Sigmoid colon (tissue), 4 donors: ENCODE measurements around the gene SIPA1L3.

Experiments
- EP300 ChIP-seq, 4 donors: sonication (generic); formaldehyde crosslinking; IDR thresholded peaks; one replicate each; pipeline ENCODE4 v1.6.1; 2017; ENCODE audit warnings: antibody characterized with exemption in 4 of 4
- POLR2AphosphoS5 ChIP-seq, 4 donors: sonication (generic); formaldehyde crosslinking; IDR thresholded peaks; one replicate each; pipeline ENCODE4 v1.6.1; 2017; ENCODE audit warnings: antibody characterized with exemption in 4 of 4
- TF ChIP-seq, protein P1 (sequence below), 4 experiments: fragments of 450-650 bp in 3 of 4; fragments of 200-600 bp in 1 of 4; IDR thresholded peaks; one replicate each; pipeline ENCODE4 v1.5.1; 2016 to 2019; ENCODE audit warnings: antibody characterized with exemption in 4 of 4, mild to moderate bottlenecking in 3 of 4, moderate library complexity in 2 of 4

DNA sequence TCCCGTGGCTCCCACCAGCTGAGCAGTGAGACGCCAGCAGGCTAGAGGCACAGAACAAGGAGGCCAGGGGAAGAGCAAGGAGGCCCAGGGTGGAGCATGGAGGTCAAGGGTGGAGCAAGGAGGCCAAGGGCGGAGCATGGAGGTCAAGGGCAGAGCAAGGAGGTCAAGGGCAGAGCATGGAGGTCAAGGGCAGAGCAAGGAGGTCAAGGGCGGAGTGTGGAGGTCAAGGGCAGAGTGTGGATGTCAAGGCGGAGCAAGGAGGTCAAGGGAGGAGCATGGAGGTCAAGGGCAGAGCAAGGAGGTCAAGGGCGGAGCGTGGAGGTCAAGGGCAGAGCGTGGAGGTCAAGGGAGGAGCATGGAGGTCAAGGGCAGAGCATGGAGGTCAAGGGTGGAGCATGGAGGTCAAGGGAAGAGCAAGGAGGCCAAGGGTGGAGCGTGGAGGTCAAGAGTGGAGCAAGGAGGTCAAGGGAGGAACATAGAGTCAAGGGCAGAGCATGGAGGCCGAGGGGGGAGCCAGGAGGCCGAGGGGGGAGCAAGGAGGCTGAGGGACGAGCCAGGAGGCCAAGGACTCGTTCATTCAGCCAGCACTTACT, 289.3 kb downstream of the SIPA1L3 start:
- TF ChIP-seq, protein P1, sequence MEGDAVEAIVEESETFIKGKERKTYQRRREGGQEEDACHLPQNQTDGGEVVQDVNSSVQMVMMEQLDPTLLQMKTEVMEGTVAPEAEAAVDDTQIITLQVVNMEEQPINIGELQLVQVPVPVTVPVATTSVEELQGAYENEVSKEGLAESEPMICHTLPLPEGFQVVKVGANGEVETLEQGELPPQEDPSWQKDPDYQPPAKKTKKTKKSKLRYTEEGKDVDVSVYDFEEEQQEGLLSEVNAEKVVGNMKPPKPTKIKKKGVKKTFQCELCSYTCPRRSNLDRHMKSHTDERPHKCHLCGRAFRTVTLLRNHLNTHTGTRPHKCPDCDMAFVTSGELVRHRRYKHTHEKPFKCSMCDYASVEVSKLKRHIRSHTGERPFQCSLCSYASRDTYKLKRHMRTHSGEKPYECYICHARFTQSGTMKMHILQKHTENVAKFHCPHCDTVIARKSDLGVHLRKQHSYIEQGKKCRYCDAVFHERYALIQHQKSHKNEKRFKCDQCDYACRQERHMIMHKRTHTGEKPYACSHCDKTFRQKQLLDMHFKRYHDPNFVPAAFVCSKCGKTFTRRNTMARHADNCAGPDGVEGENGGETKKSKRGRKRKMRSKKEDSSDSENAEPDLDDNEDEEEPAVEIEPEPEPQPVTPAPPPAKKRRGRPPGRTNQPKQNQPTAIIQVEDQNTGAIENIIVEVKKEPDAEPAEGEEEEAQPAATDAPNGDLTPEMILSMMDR (IDR thresholded peaks at IDR 0.05) = no peak
- TF ChIP-seq POLR2AphosphoS5 (IDR thresholded peaks at IDR 0.05) (no peak), EP300 (IDR thresholded peaks at IDR 0.05) (no peak)
